Astrocyte of the spinal cord (primary cell): Measurements from ENCODE around the gene ATG12.

Source experiments
- DNase-seq: peaks from one replicate; pipeline ENCODE4 v3.0.0; 2011; ENCODE audit warnings: low read depth, low spot score
- H3K4me3 ChIP-seq: 2 replicates; pipeline ENCODE4 v1.5.1; 2011; ENCODE audit warnings: low read depth, mild to moderate bottlenecking, low read length, moderate library complexity
- in situ Hi-C: cut with HindIII; loops from 2 replicates; pipeline ENCODE4 v1.10.0; 2017; ENCODE audit warnings: low sequenced_read_pairs
- TF ChIP-seq, protein P1 (sequence below): IDR thresholded peaks from 2 replicates; pipeline ENCODE4 v1.5.1; 2012; ENCODE audit warnings: low read depth, mild to moderate bottlenecking, low read length, inconsistent platforms

Gene ATG12

DNA sequence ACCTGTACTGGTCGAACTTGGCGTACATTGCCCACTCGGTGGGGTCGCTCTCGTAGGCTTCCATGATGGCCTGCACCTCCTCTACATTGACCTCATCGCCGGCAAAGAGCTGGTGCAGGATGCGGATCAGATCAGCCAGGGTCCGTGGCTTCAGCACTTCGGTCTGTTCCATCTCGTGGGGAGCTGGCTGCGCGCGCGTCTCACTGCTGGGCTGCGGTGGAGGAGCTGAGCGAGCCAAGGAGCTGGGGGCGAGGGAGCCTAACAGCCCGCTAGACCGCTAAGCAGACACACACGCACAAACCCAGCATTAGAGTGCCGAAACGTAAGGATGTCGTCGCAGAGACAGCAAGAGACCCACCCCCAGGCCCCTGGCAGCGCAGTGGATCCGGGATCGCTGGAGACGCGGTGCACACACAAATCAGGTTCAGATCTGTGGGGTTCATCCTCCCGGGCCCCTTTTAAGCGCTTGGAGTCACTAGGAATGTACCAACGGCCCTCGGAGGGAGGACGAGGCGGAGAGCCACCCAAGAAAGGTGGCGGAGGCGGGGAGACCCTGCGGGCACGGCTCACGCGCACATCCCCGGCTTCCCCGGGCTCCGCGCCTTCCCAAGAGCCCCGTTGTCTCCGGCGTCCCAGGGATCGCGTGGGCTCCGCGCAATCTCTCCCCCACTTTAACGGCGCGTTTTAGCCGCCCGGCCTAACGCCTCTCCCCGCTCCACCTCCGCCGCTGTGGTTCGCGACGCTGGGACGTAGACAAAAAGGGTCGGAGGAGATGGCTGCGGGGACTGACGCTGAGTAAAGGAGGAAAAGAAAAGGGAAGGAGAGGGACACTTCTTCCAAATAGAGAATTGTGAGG lies 24.9 kb downstream of the ATG12 start, which contains the start of gene CDO1:
Gene CDO1 (minus strand): TSS at position 434 of the 856 bp plus-strand sequence. CDS start 262 bp downstream, at position 172.
- peak; percentile 77 for DNase-seq
- H3K4me3 ChIP-seq, result peak within 1 kb of the TSS; percentile 62
- TF ChIP-seq, protein P1, sequence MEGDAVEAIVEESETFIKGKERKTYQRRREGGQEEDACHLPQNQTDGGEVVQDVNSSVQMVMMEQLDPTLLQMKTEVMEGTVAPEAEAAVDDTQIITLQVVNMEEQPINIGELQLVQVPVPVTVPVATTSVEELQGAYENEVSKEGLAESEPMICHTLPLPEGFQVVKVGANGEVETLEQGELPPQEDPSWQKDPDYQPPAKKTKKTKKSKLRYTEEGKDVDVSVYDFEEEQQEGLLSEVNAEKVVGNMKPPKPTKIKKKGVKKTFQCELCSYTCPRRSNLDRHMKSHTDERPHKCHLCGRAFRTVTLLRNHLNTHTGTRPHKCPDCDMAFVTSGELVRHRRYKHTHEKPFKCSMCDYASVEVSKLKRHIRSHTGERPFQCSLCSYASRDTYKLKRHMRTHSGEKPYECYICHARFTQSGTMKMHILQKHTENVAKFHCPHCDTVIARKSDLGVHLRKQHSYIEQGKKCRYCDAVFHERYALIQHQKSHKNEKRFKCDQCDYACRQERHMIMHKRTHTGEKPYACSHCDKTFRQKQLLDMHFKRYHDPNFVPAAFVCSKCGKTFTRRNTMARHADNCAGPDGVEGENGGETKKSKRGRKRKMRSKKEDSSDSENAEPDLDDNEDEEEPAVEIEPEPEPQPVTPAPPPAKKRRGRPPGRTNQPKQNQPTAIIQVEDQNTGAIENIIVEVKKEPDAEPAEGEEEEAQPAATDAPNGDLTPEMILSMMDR, result no peak
- in situ Hi-C loops, result no loop called here

DNA sequence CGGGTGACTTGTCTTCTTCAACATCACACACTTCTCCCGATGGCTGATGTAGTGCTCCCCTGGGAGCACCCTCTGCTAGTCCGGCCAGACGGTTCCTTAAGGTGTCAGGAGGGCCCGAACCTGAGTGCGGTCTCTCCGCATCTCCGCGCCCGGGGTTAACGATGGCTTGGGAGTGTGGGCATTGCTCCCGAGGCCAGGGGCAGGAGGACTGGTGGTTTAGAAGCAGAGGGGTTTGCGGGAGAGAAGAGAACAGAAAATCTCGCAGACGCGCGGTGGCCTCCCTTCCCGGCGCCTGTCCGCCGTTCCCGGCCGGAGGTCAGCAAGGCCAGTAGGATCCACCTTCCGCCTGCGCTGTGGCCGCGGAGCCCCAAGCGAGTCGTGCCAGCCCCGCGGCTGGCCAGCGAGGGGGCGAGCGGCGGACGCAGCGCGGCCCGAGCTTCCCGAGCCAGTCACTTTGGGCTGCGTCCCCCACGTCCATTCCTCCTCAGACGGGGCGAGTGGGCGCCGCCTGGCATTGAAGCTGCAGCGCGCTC lies 25.6 kb downstream of the ATG12 start:
- in situ Hi-C loops, result no loop called here
- TF ChIP-seq, protein P1, result no peak
- peak overlapping the region; percentile 62 for H3K4me3 ChIP-seq
- DNase-seq, result peak; percentile 8

DNA sequence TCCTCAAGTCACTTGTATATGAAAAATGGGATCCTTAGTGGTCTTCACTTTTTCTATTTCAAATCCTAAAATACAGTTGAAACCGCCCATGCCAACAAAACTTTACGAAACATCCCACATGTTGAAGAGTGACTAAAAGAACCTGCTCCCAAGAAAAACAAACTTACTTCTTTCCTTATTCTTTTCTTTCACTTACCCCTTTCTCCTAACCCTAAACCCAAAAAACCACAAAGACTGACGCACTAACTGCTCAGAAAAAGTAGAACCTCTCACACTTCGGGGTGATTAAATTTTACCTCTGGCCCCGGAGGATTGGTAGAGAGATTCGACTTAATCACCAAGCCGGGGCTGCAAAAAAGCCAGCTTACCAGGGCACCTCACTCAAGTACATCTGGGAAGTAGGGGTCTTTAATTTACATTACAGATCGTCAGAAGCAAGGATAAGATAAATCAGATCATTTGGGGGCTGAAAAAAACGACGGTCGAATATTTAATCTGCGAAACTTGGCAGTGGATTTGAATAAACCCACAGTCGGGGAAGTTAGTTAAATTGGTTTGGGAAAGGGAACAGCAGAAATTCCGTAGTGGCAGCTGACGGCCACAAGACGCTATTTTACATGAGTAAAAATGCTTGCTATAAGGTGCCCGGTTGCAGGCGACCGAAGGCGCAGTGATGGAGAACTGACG lies 26.2 kb downstream of the ATG12 start:
- DNase-seq, result peak; percentile 39
- in situ Hi-C loops, result no loop called here
- TF ChIP-seq, protein P1, result no peak
- H3K4me3 ChIP-seq, result peak overlapping the region; percentile 62

DNA sequence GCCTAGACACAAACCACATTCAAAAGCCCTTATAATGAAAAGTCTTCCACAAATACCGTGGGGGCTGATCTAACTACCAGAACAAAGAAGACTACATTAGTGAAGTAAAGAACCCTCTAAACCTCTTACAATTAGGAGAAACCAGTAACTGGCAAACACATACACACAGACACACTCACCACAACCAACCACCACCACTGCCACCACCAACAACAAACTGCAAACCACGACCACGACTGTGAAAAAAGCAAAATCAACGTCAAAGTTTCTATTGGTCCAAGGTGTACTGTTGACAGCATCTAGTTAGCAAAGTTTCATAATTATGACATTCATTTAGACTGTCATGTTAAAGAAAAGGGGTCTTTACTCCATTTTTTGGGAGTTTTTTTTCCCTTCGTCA lies 27.6 kb downstream of the ATG12 start:
- DNase-seq, result no peak
- in situ Hi-C loops, result no loop called here
- H3K4me3 ChIP-seq, result no peak overlapping the region
- TF ChIP-seq, protein P1, result no peak

DNA sequence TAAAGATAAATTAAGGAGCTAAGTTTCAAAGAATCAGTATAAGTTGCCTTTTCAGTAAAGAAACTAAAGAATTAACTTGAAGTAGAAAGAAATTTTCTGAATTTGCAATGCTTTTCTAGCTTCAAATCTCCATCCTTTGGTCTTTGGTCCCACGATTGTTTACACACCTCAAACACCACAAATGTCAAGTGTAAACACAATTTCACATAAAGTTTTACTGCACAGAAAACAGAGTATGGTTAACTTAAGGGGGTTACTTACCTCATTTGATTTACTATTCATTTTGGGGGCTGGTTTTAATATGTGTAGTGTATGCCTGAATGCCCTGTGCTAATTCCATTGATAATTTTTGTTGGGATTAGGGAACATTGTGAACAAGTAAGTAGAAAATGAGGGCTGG lies 29.0 kb downstream of the ATG12 start:
- in situ Hi-C loops, result no loop called here
- no peak overlapping the region for H3K4me3 ChIP-seq
- no peak for DNase-seq
- TF ChIP-seq, protein P1, result no peak

DNA sequence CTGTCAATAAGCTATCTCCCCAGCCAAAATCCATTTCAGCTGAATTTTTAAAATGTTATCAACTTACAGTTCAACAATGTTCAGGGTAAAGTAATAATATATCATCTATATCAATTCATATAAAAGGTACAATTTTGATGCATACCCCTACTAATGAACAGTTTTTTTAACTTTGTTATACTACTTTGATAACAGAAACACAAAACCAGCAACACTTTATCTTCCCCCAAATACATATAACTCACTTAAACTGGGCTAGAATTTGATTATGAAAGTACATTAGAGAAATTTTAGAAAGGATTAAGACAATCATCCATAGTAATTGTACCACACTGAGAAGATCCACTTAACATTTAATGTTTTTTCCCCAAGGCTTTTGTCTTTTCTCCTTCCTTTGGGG lies 30.0 kb downstream of the ATG12 start:
- H3K4me3 ChIP-seq, result no peak overlapping the region
- in situ Hi-C loops, result no loop called here
- TF ChIP-seq, protein P1, result no peak
- DNase-seq, result no peak
